Hematopoietic multipotent progenitor cell treated with erythropoietin and hydrocortisone succinate and interleukin-3 and kit ligand, for 4 days (in vitro differentiated cells): ENCODE data around the gene LDHD.

Source experiments
- DNase-seq: peaks from one replicate; pipeline ENCODE4 v3.0.0-alpha.2; 2015

Gene LDHD

DNA sequence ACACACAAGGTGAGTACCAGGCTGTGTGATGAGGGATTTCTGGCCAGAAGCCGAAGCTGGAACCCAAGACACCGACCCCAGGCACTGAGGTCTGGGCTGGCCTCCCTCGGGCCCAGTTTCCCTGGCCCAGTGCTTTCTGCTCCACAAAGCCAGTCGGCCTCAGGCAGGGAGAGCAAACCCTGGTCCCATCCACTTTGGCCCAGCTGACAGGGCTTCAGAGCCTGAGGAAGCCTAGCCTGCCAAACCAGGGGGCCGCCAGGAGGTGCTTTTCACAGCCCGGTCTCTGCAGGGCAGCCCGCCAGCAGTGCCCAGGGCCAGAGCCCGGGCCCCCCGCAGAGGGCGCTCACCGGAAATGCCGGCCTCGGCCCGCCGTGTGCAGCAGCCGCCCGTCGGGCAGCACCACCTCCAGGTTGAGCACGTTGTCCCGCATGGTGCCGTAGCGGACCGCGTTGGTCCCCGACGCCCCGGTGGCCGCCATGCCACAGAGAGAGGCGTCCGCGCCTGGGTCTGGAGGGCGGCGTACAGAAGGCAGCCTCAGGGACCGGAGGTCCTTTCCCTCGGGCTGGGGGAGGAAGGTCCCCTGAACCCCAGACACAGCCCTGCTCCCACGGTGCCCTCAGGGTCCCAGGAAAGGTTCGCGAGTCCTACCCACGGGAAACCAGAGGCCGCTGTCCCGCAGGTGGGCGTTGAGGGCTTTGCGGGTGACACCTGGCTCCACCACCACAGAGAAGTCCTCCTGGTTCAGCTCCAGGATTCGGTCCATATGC lies 2.2 kb downstream of the LDHD start:
- no peak for DNase-seq

DNA sequence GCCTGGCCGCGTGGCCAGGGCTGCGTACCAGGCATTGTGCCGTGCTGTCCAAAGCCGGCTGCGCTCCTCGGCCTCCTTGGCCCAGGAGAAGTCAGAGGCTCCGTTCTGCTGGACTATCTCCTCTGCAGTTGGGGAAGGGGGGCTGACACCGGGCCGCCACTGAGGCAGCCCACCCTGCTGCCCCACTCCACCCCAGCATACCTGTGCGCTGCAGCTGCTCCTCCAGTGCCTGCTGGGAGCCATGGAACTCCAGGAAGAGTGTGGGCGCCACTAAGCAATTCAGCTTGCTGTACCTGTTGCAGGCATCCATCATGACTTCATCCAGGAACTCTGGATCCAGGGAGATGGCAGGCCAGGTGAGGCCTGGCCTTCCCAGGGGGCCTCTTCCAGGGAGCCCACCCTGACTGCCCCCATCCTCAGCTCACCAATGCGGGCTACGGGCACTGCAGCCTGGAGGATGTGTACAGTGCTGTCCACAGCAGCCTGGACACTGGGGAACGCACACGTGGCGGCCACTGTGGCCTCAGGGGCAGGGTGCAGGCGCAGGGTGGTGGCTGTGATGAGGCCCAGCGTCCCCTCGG lies 2.9 kb downstream of the LDHD start:
- no peak for DNase-seq

DNA sequence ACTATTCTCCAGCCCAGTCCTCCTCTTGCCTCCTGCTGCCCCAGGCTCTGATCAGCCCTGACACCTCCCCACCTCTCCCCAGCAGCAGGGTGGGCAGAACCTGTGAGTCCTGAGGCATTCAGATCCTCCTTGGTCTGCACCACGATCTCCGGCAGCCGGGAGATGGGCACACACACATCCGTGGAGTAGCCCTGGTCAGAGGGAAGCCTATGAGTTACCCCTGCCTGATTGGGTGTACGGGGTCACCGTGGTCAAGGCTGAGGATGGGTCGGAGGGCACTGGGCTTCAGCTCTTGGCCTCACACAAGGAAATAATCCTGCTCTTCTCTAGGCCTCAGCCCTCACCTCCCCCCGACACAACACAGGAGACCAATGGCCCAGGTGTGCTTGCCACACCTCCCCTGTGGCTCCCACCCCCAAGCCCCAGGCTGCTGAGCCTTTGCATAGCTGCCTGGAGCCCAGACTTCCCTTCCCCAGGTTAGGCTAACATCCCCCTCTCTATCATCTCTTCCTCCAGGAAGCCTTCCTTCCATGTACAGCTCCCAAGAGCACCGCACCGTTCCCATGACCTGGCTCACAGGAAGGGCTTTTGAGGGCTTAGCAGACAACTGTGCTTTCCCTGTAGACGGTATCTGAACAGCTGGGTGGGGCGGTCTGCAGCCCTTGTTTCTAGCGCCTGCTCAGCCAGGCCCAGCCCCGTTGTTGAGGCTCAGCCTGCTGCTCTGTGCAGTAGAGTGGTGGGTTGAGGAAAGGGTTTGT lies 3.7 kb downstream of the LDHD start:
- peak; percentile 77 for DNase-seq

DNA sequence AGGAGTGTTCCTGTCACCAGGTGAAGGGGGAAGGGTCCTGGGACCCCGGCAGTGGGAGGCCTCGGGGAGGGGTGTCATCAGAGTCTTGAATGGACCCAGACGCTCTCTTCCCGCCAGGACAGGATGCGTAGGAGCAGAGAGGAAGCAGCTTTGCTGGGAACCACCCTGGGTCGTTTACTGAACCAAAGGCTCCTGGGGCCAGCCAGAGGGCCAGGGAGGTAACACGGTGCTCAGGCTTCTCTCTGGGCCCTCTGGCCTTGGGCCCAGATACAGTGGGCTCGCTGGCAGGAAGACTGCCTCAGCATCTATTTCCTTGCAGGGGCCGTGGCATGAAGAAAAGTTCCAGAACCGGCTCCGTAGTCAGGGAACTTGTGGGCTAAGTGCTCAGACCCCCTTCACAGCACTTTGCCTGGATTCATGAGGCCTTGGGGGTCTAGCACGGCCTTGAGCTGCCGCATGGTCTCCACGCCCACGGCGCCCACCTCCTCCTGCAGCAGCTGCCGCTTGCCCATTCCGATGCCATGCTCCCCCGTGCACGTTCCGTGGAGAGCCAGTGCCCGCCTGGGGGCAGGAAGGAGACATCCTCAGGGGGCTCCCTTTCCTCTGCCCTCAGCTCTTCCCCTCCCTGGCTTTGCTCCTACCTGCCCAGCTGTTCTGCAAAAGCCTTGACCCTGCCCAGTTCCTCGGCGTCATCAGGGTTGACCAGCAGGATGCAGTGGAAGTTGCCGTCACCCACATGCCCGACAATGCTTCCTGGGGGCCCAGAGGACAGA lies 4.4 kb downstream of the LDHD start:
- DNase-seq, result peak; percentile 58

DNA sequence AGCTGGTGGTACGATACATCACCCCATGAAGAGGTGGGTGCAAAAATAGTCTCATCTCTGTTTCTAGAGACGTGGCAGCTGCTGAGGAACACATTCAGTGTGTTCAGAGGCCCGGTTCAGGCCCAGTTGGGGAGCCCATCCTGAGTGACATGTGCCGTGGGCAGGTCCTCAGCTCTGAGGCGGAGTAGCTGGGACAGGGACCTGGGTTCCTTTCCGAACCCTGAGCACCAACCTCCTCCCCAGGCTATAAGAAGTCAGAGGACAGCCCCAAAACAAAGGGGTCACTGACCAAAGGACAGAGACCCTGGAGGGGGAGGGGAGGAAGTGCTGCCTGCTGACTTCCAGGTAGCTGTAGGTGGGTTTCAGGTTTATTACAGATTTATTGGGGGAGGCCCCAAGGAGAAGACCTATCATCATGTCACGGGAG lies 5.1 kb downstream of the LDHD start:
- no peak for DNase-seq

DNA sequence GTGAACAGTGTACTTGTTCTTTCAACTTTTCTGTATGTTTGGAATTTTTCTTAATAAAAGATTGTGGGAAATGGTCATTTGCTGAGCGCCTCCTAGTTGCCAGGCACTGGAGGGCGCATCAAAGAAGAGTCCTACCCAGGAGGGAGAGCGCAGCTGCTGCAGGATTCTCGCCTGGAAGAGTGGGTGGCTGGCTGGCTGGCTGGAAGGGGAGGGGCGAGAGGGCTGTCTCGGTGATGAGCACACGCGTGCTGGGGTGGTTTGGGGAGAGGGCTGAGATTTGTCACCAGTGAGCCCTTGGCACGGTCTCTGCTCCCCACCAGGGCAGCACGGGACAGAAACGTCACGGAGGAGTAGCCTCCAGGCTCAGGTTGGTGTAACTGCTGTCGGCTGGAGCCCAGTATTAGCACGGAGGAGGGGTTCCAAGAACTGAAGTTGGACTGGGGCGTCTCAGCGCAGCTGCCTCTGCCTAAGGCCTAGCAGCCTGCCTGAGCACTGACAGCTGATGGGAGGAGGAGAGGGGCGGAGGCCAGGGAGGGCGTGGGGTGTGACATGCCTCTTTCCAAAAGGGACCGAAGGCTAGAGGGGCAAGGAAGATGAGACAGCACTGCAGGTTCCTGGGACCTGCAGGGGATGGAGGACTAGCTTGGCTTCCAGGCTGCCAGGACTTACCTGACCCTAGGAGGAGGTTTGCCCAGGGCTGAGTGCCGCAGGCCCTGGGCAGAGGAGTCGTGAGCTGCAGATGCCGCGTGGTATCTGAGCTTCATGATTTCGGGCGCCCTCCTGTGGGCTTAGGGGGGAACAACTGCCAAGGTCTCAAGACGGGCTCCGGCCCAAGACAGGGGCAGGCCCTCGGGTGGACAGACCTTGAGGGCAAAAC lies 5.7 kb downstream of the LDHD start:
- peak; percentile 96 for DNase-seq

DNA sequence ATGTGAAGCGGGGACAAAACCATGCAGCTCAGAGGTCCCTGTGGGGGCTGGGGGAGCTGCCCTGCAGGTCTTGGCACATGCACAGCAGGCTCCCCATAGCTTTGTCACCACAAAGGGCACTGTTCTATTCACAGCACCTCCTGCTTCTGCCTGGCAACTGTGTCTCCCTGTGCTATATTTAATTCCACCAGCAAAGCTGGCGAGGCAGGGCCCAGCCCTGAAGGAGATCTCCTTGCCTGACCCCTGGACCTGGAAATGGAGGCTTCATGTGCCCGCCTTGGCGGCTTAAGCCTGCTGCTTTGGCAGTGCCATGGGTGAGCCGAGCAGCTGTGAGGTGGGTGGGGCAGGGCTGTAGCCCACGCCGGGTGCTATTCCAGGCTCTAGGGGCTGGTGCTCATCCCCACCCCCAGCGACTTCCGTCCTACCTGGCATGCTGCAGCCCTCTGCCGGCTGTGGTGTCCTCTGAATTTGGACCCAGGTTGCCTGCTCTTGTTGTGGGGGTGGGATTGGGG lies 6.8 kb downstream of the LDHD start:
- peak; percentile 70 for DNase-seq

DNA sequence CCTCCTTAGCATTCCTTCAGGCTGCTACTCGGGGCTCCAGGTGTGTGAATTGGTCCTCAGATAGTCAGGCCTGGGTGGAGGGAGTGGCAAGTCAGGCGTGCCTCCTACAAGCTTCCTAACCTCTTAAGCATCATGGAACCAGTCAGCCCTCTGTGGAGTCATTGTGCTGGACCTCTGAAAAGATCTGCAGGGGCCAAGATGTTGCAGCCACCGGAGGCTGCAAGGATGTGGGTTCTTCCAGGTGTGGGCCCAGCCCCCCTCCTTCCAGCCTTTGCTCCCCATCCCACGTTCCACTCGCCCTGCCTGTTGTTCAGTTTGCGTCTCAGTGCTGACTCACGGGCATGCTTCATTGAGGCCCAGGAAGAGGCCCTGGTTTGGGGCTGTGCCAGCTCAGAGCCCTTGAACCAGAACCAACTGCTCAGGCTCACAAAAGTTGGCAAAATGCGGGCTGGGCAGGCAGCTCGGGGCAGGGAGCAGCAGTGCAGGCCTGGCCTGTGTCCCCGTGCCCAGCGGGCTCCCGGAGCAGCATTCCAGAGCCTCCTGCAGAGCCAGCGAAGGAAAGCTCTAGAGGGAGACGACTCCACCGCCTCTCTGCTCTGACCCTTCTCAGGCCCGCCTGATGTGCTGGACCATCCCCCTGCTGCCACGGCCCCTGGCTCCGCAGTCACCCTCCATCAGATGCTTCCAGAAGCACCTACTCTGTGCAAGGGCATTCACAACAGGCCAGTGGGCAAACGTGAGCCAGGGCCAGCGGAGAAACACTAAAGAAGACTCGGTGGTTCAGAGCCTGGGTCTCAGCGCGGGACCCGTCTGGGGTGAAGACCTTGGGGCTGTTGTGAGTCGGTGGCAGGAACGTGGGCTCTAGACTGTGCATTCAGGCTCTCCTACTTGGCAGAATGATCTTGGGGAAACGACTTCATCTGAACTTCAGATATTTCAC lies 7.5 kb downstream of the LDHD start:
- peak; percentile 93 for DNase-seq

DNA sequence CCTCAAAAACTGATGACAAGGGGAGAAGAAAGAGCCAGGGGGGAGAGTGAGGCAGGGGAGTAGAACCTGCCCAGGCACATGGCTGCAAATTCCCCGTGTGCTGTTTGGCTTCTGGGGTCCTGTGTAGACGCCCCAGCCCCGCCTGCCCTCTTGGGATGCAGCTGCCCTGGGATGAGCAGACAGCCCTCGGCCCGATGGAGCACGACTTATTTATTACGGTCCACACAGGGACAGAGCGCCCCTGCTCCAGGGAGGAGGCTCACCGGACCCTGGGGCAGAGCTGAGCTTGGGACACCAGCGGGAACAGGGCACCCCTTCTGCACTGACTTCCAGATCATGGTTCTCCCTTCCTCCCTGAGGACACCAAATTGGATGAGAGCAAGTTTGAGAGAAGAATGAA lies 9.1 kb downstream of the LDHD start:
- no peak for DNase-seq

DNA sequence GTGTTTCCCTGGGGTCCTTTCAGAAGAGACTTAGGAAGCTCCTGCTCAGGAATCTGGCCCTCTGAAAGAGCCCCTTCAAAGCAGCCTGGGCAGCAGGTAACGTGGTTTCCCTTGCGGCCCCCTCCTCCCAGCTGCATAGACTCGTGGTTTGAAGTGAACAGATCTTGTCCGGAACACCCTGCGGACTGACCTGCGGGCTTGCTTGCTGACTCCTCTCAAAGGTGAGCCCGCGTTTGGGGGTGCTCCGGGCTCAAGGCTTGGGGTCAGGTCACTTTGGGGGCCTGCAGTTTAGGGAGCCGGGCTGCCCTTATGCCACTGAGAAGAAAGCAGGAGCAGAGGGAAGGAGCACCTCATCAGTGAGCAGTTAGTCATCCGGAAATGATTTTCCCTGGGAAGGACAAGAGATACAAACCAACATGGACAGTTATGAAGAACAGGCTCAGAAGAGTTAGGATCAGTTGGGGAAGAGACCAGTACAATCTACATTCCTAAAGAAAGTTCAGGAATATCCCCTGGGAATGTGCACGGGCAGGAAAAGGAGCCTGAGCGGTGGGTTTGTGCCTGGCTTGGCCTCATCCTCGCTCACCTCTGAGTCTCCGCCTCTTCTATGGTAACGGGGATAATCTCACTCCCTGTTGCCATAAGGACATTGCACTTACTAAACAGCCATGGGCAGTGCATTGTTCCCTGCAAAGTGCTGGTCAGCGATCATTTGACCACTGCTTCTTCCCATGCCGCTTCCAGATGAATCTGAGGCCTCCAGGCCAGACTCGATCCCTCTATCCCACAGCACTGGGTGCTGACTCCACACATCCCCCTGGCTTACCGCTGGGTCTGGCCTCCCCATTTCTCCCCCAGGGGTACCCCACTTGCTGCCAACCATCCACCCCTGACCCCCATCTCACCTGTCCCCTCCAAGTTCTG lies 10.0 kb downstream of the LDHD start:
- DNase-seq, result no peak

DNA sequence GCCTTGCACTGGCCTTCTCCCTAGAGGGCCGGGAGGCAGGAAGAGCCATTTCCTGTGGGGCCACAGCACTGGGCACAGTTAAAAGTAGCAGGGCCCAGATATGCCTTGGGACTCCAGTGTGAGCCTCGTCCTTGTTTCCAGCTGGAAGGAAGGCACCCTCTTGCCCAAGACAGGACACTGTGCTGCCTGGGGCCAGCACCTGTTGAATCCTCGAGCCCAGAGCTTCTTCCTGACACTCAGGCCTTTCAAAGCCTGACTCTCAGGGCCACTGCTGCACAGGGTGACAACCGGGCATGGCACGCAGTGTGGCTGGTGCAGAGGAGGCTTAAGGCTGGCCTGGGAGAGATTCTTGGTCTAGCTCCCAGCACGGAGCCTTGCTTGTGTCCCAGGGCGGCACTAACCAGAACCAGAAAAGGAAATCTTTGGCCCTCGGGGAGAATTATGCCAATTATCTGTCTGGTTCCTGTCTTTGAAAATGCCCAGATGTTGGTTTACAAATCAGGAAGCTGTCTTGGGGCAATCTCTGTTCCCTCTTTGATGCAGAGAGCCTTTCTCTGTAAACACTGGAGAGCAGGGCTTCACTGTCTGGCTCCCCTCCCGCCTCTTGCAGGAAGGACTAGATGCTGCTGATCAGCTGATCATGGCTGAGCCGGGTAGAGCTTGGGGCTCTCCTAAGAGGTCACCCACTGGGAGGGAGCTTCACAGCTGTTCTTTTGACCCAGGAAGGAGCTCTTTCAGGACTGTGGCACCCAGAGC lies 11.1 kb downstream of the LDHD start:
- peak; percentile 77 for DNase-seq

DNA sequence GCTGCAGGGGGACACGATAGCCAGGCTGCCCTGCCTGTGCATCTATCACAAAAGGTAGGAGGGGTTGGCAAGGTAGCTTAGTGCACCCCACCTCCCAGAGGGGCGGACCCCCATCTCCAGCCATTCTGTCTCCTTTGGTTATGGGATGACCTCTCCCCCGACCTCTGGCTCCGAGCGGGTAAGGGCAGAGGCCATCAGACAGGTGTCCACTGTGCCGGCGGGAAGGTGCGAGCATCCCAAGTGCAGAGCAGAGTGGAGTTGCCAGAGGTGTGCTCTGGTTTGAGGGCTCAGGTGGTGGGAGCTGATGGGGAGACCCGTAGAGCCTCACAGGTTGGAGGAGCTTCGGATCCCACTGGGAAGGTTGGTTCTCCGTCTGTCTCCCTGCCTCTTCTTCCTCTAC lies 11.7 kb downstream of the LDHD start:
- no peak for DNase-seq

DNA sequence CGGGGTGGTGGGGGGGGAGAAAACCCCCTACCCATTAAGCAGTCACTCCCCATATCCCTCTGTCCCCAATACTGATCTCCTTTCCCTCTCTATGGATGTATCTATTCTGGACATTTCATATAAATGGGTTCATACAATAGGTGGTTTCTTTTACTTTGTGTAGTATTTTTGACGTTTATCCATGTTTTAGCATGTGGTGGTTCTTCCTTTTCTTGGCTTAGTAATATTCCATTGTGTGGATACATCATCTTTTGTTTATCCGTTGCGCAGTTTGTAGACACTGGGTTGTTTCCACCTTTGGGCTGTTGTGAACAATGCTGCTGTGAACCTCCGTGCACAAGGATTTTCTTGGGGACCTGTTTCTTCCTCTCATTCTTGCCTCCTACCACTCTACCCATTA lies 12.6 kb downstream of the LDHD start:
- DNase-seq, result no peak

DNA sequence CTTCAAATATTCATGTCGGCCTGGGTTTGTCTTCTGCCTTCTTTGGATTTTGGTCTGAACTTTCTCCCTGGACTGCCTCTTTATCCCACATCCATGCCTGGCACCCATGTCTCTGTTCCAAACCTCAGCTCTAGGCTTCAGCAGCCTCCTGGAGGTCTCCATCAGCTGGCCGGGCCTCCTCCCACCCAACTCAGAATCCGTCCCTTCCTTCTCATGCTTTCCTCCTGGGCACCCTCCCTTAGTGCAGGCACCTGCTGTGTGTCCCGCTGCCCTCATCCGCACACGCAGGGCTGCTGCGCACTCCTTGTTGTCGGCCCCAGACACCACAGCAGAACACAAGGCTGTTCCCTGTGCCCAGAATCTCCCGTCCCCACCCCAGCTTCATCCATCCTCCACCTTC lies 14.0 kb downstream of the LDHD start:
- no peak for DNase-seq

DNA sequence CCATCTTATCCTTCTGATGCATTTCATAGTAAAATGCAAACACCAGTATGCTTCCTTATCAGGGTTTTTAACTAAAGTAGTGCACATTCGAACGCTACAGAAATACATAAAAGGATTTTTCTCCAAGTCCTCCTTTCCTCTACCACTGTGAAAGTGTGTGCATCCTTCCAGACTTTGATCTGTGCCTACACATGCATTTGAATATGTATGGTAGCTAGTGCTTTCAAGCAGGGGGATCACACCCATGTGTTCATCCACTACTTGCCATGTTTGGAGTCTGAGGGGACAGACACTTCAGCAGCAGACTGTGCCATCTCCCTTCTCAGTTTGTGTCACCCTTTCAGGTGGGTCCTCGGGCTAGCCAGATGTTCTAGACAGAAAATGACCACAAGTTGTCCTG lies 14.9 kb downstream of the LDHD start:
- DNase-seq, result no peak

DNA sequence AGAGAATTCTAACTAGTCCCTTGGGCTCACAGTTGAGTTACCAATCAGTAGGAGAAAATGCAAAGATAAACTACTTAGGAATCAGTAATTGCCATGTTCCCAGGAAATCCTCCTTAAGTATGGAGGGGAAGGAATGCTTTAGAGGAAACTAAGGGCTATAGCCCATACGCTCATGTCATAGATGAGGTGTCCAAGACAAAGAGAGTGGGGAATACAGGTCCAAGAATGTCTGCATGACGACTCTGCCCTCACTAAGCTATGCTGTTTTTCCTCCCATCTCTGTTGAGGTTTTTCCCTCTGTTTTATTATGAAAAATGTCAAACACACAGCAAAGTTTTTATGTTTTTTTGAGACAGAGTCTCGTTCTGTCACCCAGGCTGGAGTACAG lies 16.0 kb downstream of the LDHD start:
- no peak for DNase-seq

DNA sequence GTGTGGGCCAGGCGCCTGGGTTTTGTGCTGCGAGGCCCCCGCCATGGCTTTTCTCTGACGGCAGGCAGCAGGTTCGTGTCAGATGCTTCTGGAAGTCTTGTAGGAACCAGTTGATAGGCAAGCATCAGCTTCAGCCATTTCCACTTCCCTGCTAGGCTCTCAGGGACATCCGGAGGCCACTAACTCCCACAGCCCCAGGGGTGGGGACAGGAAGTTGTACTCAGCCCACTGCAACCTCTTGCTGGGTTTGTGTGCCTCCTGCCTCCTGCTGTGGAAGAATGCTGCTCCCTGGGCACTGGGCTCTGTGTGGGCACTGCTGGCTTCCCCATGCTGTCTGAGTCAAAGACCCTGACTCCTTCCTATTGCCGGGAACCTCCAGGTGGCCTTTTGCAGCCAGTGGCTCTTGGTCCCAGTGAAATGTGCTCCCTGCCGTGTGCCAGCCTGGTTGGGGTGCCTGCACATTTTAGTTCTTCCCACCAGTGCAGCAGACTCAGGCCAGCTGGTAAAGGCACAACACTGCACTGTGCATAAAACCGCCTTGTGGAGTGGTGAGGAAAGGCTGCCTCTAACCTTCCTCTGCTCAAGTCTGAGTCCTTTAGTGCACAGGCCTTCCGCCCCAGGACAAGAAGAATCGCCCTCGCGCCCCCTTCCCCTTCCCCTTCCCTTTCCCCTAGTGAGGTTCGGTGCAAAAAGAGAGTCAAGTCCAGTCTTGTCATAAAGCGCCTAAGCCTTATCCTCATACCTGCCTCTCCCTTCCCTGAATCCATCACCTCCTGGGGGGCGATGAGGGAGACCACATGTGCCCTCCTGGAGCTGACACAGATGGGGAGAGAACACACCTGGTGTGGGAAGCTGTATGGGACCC lies 16.6 kb downstream of the LDHD start:
- DNase-seq, result peak; percentile 86

DNA sequence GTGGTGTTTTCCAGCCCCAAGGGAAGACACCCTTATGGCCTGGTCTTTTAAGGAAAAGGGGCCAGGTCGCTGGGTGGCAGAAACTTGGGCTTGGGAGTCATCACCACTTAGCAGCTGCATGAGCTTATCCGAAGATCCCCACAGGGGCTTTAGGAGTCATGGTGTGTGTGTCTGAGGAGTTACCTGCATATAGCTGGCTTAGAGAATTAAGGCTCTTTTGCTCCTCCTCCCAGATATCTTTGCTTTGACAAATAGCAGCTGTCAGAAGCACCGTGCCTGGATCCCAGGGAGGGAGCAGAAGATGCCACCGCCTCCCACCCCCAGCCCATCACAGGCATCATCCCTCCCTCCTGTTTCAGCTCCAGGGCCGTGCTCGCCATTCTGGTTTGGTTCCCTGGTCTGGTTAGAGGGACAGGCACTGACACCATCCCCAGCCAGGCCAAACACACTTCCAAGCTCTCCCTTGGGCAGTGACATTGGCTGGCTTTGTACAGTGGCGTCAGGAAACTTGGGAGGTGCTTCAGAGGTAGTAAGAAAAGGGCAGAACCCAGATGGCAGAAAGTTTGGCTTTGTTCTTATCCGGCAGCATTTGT lies 17.4 kb downstream of the LDHD start:
- DNase-seq, result no peak
